Activated gamma-delta T cell treated with anti-CD3 and anti-CD28 coated beads, Interleukin-2, amount 50 U/mL, for 16 hours (primary cell): ENCODE data around the gene MYBPH.

ENCODE experiments used
- DNase-seq: peaks from one replicate; pipeline ENCODE4 v3.0.0-alpha.2; 2020; ENCODE audit warnings: low read depth

MYBPH gene

DNA sequence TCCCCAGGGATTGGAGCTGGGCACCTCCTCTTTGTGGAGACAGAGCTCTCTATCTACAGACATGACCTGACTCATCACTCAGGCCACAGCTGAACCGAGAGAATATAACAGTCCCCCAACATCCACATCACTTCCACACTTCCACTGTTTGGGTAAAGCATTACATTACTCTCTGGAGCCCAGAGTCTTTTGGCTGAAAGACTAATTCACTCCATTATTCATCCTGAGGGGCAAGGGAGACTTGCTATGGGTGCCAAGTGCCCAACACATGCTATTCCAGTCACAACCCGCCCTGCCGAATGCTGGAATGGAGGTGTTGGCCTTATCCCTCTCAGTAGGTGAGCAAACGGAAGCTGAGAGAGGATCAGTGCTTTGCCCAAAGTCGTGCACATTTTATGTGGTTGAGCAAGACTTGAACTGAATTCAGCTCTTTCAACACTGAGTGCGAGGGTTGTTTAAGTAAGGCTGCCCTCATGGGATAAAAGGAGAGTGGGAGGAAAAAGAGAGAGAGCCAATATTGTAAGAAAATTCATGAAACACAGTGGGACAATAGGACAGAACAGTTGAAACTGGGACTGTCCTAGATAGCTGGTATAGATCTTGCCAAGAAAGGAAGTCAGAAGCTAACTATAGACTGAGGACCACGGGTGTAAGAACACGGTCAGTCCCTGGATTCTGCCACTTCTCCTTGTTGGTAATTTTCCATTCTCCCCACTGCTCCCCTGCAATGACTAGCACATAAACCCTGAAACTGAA is 24.4 kb upstream of the MYBPH start:
- no peak for DNase-seq

DNA sequence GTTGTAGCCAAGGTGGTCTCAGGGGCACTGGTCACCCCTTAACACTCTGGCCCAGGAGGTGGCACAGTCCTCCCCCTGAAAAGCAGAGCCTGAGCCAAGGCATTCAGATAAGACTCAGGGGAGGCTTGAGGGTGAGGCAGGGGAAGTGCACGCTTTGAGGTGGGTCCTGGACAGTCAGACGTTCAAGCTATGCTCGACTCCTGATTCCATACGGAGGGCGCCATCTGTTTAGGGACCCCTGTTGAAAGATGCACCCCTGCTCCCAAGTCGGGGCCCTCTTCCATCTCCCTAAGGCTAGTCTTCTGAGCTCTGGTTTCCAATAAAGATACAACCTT is 23.8 kb upstream of the MYBPH start:
- no peak for DNase-seq

- DNase-seq, result no peak
These were observed 23.4 kb upstream of the MYBPH start for GRCh38 chr1:203199002-203199401.

- no peak for DNase-seq
These were observed 22.0 kb upstream of the MYBPH start for GRCh38 chr1:203197625-203198024.

DNA sequence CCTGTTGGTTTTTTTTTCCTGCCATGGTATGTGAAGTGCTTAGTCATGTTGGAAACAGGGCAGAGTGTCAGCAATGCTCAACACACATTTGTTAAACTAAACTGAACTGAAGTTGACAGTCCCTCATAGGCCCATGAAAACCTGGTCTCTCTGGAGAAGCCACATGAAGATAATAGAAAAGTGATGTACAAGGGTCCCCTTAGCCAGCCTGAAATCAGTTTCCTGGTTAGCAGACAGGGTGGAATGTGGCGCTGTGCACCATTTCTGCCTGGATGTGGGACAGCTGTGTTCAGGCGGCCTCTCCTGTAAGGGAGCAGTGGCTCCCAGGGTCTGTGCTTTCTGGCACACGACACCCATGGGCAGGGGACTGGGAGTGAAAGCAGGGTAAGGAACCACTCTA is 20.7 kb upstream of the MYBPH start:
- no peak for DNase-seq

DNA sequence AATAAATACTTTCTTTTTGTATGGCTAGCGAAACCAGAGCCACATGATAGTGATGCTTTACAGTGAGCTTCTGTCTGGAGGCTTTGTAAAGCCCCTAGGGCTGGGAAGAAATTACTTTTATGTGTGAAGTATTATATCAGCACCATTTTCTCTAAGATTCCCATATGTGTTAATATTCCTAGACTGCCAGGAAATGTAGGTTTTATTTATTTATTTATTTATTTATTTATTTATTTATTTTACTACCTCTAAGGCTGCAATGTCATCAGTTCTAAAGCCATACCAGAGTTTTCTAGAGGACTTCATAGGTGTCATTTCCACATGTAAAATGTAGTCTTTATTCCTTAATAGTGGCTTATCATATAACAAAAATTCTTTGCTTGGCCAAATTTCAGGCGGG is 15.3 kb upstream of the MYBPH start:
- no peak for DNase-seq

DNA sequence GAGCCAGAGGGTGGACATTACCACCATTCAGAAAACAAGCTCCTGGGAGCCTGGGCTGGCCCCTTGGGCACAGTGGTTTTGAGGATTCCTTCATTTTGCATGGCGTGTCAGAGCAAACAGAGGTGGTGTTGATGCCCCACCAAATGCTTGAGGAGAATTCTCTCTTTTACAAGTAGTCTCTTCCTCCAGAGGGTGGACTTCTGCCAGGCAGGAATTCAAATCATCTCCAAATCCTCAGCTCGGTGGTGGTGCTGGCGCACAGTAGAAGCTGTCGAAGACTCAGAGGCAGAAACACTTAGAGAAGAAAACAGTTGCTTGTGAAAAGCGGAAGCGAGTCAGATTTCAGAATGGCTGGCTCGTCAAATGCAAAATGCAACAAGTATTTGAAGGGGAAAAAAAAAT is 14.3 kb upstream of the MYBPH start:
- DNase-seq, result no peak

DNA sequence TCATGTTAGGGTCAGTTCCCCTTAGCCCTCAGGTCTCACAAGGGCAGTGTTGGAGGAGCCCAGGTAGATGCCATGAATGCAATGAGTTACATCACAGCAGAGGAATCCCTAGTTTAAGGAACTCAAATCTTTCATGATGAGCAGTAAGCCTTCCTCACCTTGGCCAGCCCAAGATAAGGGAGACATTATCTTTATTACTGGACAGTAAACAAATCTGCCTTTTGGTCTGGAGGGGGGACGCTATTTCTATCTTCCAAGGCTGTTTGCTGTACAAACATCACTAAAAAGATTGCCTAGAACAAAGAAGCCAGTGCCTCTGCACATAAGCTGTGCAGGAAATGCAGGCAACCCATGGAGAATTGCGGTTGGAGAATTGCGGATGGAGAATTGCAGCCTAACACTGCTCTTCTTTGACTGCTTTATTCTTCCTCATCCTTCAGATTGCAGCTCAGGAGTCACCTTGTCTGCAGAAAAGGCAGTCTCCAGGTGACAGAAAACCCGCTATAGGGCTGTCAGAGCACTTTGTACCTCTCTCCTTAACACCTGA is 13.1 kb upstream of the MYBPH start:
- DNase-seq, result no peak

DNA sequence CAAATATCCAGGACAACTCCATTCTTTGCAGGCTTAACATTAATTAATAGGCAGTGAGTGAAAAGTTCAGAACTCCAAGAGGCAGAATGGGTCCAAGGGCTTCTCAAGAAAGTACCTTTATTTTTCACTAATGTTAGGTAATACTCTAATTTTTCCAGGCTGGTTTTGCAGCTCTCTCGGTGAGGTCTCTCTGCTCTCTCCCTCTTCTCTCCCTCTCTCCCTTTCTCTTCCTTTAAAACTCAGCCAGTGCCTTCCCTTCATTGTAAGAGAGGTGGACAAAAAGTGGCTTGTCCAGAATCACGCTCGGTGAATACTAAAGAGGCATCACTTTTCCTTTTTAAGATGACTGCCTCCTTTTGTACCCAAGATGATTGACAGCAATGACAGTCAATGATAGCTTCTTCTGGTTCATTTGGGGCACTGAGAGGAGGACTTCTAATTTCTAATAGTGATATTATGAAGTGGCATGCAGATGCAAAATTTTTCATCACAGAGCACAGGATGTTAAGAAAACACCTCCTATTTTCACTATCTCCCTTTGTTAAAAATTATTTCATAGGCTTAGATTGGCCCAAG is 12.2 kb upstream of the MYBPH start:
- no peak for DNase-seq

DNA sequence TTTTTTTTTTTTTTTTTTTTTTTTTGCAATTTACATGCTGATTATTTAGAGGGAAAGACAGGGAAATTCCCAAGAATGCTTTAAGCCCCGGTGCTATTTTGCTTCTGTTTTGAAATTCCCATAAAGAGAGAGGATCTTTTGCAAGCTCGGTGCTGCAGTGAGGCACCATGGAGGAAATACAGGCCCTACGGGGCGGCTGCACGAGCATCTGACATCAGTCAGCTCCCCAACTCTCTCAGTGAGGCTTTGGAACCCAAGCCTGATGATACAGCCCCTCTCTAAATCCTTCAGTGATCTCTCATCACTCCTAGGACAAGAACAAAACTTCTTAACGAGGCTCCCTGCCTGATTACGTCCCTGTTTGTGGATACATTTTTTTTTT is 11.7 kb upstream of the MYBPH start:
- no peak for DNase-seq

DNA sequence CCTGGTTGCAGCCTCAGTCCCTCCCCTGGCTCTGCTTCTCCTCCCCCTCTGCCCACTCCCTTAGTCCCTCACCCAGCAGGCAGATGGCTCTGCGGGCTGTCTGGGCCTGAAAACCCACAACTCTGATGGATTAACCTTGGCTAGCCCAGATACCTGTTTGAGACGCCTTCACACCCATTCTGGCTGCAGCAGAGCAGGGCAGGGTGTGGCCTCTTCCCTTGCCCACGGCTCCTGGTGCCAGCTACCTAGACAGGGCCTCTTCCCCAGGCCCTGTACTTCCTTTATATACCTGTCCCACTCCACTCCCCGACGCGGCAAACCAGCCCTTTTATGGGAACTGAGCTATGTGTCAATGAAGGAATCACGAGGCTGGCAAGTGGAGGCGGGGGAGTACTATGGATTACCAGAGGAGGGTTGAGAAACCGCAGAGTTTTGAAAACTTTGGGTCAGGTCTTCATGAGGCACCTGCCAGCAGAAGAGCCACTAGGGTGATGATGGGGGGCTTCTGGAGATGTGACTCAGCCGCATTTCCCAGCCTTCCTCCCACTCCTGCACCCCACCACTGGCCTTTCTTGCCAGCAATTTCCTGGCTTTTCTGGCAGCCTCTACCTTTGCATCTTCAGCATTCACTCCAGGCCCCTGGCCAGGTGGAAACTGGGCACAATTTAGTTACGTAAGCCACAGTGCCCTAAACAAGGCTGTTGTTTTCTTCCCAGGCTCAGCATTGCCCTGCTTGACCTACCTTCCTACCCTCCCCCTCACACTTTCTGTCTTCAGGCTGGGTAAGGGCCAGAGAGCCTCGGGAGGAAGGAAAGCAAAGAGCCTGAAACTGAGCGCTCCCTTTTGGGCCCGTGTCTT is 11.0 kb upstream of the MYBPH start, which contains the start of gene CHI3L1:
Gene CHI3L1, minus strand, starts transcription at position 259 of the 858 bp plus-strand sequence. Its CDS starts 81 bp downstream, at position 178.
- no peak for DNase-seq

- DNase-seq, result no peak
These were observed 10.4 kb upstream of the MYBPH start for GRCh38 chr1:203186091-203186445.

DNA sequence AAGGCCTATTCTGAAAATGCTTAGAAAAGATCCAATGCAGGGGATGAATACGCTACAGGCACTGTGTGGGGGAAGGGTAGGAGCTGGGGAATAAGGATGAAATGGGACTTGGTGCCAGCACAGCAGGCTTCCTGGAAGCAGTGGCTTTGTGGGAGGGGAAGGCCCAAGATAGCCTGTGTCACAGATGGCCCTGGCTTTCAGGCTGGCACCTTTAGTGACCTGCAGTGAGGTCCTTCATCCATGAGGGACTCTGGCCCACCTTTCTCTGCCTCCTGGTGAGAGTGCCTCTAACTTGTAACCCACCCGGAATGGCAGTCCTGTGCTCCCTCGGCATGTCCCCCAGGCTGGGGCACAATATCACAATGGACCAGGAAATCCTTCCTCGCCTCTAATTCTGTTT is 10.0 kb upstream of the MYBPH start:
- no peak for DNase-seq

DNA sequence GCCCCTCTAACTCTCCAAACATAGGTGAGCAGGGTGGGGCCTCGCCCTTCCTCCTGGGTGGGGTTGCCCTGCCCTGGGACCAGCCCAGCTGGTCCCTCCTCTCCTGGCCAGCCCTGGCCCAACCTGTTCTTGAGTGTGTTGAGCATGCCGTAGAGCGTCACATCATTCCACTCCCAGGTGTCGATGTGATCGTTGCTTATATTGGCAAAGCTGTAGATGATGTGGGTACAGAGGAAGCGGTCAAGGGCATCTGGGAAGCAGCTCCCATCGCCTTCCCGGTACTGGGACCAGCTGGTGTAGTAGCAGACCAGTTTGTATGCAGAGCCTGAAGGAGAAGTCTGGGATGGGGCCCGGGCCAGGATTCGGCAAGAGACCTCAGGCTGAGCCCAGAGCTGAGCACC is 9.4 kb upstream of the MYBPH start:
- DNase-seq, result no peak

DNA sequence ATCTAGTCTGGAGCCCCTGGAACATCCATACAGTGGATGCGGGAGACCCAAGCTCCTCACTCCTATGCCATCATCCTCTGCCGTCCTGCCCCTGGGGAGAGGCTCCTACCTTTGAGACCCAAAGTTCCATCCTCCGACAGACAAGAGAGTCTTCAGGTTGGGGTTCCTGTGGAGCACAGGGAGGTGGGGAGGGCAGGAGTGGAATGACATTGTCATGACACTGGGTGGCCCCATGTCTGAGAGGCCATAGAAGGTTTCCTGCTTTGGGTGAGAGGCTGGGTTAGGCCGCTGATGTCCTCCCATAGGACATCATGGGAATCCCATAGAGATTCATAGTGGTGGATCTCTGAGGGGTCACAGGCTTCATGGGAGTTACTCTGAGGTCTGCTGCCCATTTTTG is 8.8 kb upstream of the MYBPH start:
- no peak for DNase-seq

GRCh38 chr1:203183828-203184227 is 8.2 kb upstream of the MYBPH start:
- no peak for DNase-seq

DNA sequence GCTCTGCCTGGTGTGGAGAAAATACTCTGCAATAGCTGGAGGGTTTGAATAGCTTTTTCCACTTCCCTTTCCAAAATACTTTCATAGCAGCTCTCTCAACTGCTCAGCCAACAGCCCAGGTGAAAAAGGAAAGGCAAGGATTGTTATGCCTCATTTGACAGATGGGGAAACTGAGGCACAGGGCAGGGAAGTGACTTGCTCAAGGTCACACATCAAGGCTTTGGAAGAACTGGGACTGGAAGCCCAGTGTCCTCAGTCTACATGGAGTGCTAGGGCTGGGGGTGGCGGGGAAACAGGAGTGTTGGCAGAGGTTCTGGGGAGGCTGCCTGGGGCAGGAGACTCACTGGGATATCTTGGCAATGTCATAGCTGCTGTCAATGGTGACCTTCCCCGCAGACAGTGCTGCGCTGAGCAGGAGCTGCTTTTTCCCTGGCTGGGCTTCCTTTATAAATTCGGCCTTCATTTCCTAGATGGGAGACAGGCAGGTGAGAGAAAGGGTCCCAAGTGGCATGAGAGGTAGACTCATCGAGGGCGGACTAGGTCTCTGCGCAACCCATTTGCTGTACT is 6.8 kb upstream of the MYBPH start:
- no peak for DNase-seq

DNA sequence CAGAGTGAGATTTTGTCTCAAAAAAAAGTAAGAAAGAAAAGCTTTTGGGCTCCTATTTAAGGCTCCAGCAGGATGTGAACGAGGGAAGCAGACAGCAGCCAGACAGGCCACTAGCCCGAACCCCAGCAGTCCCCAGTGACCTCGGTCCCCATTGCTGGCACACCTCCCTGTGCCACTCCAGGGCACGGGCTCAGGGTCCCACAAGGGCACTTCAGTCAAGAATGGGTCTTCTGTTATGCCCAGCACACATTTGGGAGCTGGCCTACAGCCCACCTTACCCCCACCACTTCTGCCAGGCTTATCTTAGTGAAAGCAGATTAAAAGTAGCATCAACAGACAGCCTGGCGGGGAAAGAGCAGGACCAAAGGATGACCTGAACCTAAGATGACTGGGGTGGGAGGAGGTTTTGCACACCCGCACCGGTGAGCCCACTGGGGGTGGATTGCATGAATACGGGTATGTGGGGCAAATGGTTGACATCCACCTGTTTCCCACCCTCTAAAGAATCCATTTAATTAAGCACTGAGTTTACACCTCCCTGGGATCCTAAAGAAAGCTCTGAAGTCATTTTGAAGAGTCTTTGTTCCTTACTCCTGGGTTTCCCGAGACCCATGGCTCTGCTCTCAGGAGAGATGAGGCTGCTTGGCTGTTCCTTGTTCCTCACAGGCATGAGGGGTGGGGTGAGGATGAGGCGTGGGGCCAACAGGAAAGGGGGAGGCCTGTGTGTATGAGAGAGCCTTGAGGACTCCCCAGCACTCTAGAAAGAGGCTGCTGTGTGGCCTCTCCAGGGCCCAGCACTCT is 6.2 kb upstream of the MYBPH start:
- no peak for DNase-seq

GRCh38 chr1:203180611-203181330 is 5.1 kb upstream of the MYBPH start:
- DNase-seq, result no peak

DNA sequence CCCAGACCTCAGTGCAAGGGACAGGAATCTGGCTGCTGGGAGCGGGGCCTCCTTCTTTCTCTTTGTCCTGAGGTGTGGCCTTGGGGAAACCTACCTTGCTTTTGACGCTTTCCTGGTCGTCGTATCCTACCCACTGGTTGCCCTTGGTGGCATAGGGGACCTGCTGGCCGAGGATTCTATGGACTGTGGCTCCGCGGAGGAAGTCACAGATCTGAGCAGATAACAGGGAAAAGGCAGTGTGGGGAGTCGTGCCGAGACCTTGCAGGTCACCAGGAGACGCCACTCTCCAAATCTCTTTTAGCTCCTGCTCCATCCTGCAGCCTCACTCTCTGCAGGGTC is 4.0 kb upstream of the MYBPH start:
- DNase-seq, result no peak
